Measurements from ENCODE around the gene ZNF516.

- no peak for TF ChIP-seq CTCF (IDR thresholded peaks at IDR 0.05; ENCODE audit: low read length)
- no peak for TF ChIP-seq EZH2 (IDR thresholded peaks at IDR 0.05; ENCODE audit: borderline replicate concordance, low read length)
Observed at GRCh38 chr18:76502551-76502950, 7.5 kb upstream of the ZNF516 start.

Measured in OCI-LY1 (cell line).